SU-DHL-6 (cell line): ENCODE data around the gene CTRB1.

ENCODE experiments used
- H2AFZ ChIP-seq: fragments of 200-600 bp; sonication (generic); 2 replicates; pipeline ENCODE4 v1.6.1; 2014; ENCODE audit warnings: low read depth, mild to moderate bottlenecking, moderate library complexity, mixed read lengths, antibody characterized with exemption, low read length; ENCODE audit not compliant: severe bottlenecking
- H3F3A ChIP-seq: fragments of 200-600 bp; shearing (Covaris generic); 2 replicates; pipeline ENCODE4 v1.6.0; 2016; ENCODE audit warnings: antibody characterized with exemption, mild to moderate bottlenecking; ENCODE audit not compliant: insufficient read depth
- H3K27ac ChIP-seq: fragments of 200-600 bp; sonication (generic); 2 replicates; pipeline ENCODE4 v1.5.1; 2016; ENCODE audit warnings: low read depth, mild to moderate bottlenecking, low read length, moderate library complexity, mixed read lengths
- H3K27me3 ChIP-seq: fragments of 200-600 bp; sonication (generic), shearing (Covaris generic); 2 replicates; pipeline ENCODE4 v1.6.0; 2014; ENCODE audit warnings: mild to moderate bottlenecking, low read length
- H3K36me3 ChIP-seq: fragments of 200-600 bp; sonication (generic); 2 replicates; pipeline ENCODE4 v1.6.1; 2014; ENCODE audit warnings: mild to moderate bottlenecking, low read length, mixed read lengths
- H3K4me2 ChIP-seq: fragments of 300-600, 200-600 bp; shearing (Covaris generic), sonication (generic); 2 replicates; pipeline ENCODE4 v1.6.0; 2014; ENCODE audit warnings: low read length, low read depth, mild to moderate bottlenecking; ENCODE audit not compliant: poor library complexity, severe bottlenecking
- H3K4me3 ChIP-seq: fragments of 200-600 bp; sonication (generic); 2 replicates; pipeline ENCODE4 v1.5.1; 2014; ENCODE audit warnings: antibody characterized with exemption, low read length, mild to moderate bottlenecking, mixed read lengths; ENCODE audit not compliant: insufficient read depth, poor library complexity, severe bottlenecking
- H3K79me2 ChIP-seq: fragments of 200-600 bp; sonication (generic); 2 replicates; pipeline ENCODE4 v1.6.1; 2014; ENCODE audit warnings: mild to moderate bottlenecking, low read length, moderate library complexity; ENCODE audit not compliant: insufficient read depth
- H3K9ac ChIP-seq: fragments of 200-600 bp; sonication (generic); 2 replicates; pipeline ENCODE4 v1.7.0; 2014; ENCODE audit warnings: mild to moderate bottlenecking, low read length
- H3K9me2 ChIP-seq: fragments of 200-600 bp; sonication (generic); replicated peaks from 2 replicates; pipeline ENCODE4 v1.6.1; 2014; ENCODE audit warnings: low read length; ENCODE audit not compliant: insufficient read depth
- H3K9me3 ChIP-seq: fragments of 200-600 bp; sonication (generic); 2 replicates; pipeline ENCODE4 v1.6.1; 2014; ENCODE audit warnings: low read length, mixed read lengths; ENCODE audit not compliant: insufficient read depth
- H4K20me1 ChIP-seq: fragments of 200-600 bp; sonication (generic); 2 replicates; pipeline ENCODE4 v1.6.1; 2014; ENCODE audit warnings: low read depth, mild to moderate bottlenecking, antibody characterized with exemption, low read length, moderate library complexity, mixed read lengths
- EZH2phosphoT487 ChIP-seq: fragments of 200-600 bp; sonication (generic), shearing (Covaris generic); conservative IDR thresholded peaks from 2 replicates; pipeline ENCODE4 v1.6.1; 2018; ENCODE audit warnings: mild to moderate bottlenecking, antibody characterized with exemption, low read length, moderate library complexity, mixed read lengths
- TF ChIP-seq, protein P1 (sequence below): fragments of 200-600 bp; sonication (generic); IDR thresholded peaks from one replicate; pipeline ENCODE4 v1.5.1; 2017; ENCODE audit warnings: antibody characterized with exemption, mild to moderate bottlenecking, low read length, moderate library complexity; ENCODE audit not compliant: insufficient read depth, poor library complexity, severe bottlenecking

The CTRB1 gene

DNA sequence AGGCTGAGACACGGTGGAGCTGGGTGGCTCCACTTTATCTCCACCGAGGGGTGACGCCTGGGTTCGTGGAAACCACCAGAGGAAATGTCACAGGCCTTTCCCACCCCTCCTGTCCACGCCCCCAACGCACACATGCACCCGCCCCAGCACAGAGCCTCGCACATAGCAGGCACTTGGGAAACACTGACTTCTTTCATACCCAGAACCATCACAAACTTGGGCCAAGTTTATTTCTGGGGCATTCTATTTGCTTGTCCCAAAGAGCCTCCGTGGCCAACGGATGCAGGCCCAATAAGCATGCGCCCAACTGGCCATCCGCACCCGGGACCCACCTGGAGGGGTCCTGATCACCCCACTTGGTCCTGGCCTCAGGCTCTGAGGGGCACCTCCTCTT is 29.4 kb downstream of the CTRB1 start:
- H3K9me3 ChIP-seq, result no peaks in the 10 kb centered on the region
- H3K4me2 ChIP-seq, result no peak overlapping the region
- no peak overlapping the region for H3K27ac ChIP-seq
- H3K9ac ChIP-seq, result no peak overlapping the region
- no peak overlapping the region for H3K4me3 ChIP-seq
- H3K36me3 ChIP-seq, result no peaks in the 10 kb centered on the region
- H2AFZ ChIP-seq, result no peak overlapping the region
- no peaks in the 10 kb centered on the region for H4K20me1 ChIP-seq
- no peaks in the 10 kb centered on the region for H3K79me2 ChIP-seq
- no peaks in the 10 kb centered on the region for H3K9me2 ChIP-seq
- peaks cover 3% of the 10 kb centered on the region; the same call in 1 of the 2 replicates for H3K27me3 ChIP-seq
- H3F3A ChIP-seq, result no peaks in the 10 kb centered on the region
- TF ChIP-seq EZH2phosphoT487, result no peak
- TF ChIP-seq, protein P1, sequence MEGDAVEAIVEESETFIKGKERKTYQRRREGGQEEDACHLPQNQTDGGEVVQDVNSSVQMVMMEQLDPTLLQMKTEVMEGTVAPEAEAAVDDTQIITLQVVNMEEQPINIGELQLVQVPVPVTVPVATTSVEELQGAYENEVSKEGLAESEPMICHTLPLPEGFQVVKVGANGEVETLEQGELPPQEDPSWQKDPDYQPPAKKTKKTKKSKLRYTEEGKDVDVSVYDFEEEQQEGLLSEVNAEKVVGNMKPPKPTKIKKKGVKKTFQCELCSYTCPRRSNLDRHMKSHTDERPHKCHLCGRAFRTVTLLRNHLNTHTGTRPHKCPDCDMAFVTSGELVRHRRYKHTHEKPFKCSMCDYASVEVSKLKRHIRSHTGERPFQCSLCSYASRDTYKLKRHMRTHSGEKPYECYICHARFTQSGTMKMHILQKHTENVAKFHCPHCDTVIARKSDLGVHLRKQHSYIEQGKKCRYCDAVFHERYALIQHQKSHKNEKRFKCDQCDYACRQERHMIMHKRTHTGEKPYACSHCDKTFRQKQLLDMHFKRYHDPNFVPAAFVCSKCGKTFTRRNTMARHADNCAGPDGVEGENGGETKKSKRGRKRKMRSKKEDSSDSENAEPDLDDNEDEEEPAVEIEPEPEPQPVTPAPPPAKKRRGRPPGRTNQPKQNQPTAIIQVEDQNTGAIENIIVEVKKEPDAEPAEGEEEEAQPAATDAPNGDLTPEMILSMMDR, result no peak

DNA sequence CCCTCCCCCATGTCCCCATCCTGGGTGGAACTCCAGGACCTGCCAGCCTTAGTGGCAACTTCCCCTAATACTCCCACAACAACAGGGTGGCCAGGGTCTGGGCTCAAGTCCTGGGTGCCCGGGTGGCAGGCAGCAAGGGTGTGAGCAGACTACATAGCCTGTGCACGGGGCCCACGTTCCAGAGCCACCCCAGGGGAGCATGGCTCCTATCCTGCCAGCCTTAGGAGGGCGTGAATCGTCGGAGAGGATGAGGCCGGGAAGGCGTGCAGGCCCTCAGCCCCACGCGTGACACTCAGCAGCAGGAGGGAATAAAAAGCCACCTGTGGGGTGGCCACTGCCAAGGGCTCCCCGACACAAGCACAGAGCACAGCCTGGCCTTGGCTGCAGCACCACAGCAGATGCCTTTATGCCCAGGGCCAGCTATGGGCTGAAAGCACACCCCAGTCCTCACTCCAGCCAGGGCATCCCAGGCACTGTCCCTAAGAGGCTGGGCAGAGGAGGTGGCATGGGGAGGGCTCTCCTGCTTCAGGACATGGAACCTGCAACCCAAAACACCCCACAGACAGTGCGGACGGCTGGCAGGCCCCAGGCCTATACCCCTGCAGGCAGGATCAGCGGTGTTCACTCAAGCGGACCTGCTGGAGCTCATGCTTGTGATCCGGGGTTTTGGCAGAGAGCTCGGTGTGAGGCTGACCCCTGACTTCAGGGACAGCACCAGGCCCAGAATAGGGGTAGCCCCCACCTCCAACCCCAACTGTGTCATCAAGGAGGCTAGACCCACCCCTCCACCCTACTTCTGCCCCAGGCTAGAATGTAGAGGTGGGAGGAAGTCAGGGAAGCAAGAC is 30.0 kb downstream of the CTRB1 start:
- H3K9ac ChIP-seq, result no peak overlapping the region
- H2AFZ ChIP-seq, result no peak overlapping the region
- no peak overlapping the region for H3K4me2 ChIP-seq
- no peak overlapping the region for H3K4me3 ChIP-seq
- H4K20me1 ChIP-seq, result no peaks in the 10 kb centered on the region
- no peaks in the 10 kb centered on the region for H3F3A ChIP-seq
- H3K79me2 ChIP-seq, result no peaks in the 10 kb centered on the region
- no peak overlapping the region for H3K27ac ChIP-seq
- TF ChIP-seq, protein P1, result no peak
- no peaks in the 10 kb centered on the region for H3K9me3 ChIP-seq
- no peaks in the 10 kb centered on the region for H3K36me3 ChIP-seq
- H3K9me2 ChIP-seq, result no peaks in the 10 kb centered on the region
- H3K27me3 ChIP-seq, result peaks cover 3% of the 10 kb centered on the region; the same call in 1 of the 2 replicates

- Histone ChIP-seq H3K27ac (no peak overlapping the region), H3K79me2 (no peaks in the 10 kb centered on the region), H3K27me3 (peaks cover 3% of the 10 kb centered on the region; the same call in 1 of the 2 replicates), H3K9me3 (no peaks in the 10 kb centered on the region), H2AFZ (no peak overlapping the region), H4K20me1 (no peaks in the 10 kb centered on the region), H3K36me3 (no peaks in the 10 kb centered on the region), H3F3A (no peaks in the 10 kb centered on the region), H3K4me3 (no peak overlapping the region), H3K9me2 (no peaks in the 10 kb centered on the region), H3K9ac (no peak overlapping the region), H3K4me2 (no peak overlapping the region)
- TF ChIP-seq, protein P1, result no peak
- TF ChIP-seq EZH2phosphoT487, result no peak
These were observed 30.7 kb downstream of the CTRB1 start for GRCh38 chr16:75249441-75249840.
